ENCODE data around the gene ZNF670. TPM values are rescaled to one million over a fixed set of nuclear protein-coding genes. Genes with fewer than 3 reads are reported as not detected.

Gene ZNF670
- total RNA-seq, 2 donors from 2014 or later: 1.7 to 2.6 TPM

DNA sequence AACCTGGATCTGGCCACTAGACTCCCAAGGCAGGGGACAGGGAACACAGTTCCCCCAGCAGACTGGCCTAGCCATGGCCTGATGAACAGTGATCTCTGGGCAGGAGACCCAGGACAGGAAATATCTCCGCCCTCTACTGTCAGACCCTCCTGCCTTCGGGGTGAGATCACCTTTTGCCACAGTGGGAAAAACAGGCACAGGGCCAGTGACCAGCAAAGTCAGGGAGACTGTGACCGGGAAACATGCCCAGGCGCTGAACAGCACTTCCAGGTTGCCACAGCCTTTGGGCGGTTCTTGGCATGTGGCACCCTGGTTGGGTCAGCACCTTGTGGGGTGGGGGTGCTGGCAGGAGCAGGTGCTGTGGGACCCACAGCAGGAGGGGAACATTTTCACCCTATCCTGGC is 34.5 kb upstream of the ZNF670 start:
- TF ChIP-seq CTCF (IDR thresholded peaks at IDR 0.05): no peak
- H3K27me3 ChIP-seq: no peaks in the 10 kb centered on the region
- no peak overlapping the region for H3K27ac ChIP-seq
- intact Hi-C loops (cut with DNase I): no loop called here
- no peaks in the 10 kb centered on the region for H3K4me1 ChIP-seq
- no peak overlapping the region for H3K9ac ChIP-seq (ENCODE audit: low read depth in 2 of 2, low read length in 2 of 2)
- no peak overlapping the region for H3K4me3 ChIP-seq
- no peak for DNase-seq
- no peaks in the 10 kb centered on the region for H3K9me3 ChIP-seq
- no peaks in the 10 kb centered on the region for H3K36me3 ChIP-seq

DNA sequence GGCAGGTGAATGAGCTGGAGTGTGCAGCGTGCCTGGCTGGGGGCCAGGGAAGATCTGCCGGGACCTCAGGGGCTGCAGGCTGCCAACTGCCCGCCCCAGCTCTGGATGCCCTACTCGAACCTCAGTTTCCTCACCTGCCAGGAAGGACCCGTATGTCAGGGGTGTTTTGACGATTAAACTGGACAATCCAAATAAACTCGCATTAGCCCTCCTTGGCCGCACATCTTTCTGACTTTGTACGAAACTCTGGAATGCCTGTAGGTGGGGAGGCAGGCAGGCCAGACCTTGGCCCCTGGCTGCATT is 33.8 kb upstream of the ZNF670 start:
- intact Hi-C loops (cut with DNase I): no loop called here
- H3K4me3 ChIP-seq: peak overlapping the region; percentile 80
- H3K27ac ChIP-seq: no peak overlapping the region
- no peaks in the 10 kb centered on the region for H3K27me3 ChIP-seq
- TF ChIP-seq CTCF (IDR thresholded peaks at IDR 0.05): no peak
- no peak for DNase-seq
- H3K9ac ChIP-seq (ENCODE audit: low read depth in 2 of 2, low read length in 2 of 2): peak overlapping the region in 1 of 2 donors; percentile 79
- no peaks in the 10 kb centered on the region for H3K36me3 ChIP-seq
- H3K9me3 ChIP-seq: no peaks in the 10 kb centered on the region
- no peaks in the 10 kb centered on the region for H3K4me1 ChIP-seq

- Histone ChIP-seq H3K27me3 (no peaks in the 10 kb centered on the region), H3K9me3 (no peaks in the 10 kb centered on the region), H3K36me3 (no peaks in the 10 kb centered on the region), H3K4me1 (no peaks in the 10 kb centered on the region), H3K4me3 (peak overlapping the region; percentile 80), H3K27ac (peak overlapping the region; percentile 70), H3K9ac (ENCODE audit: low read depth in 2 of 2, low read length in 2 of 2) (peak overlapping the region; percentile 34 to 79)
- DNase-seq: peak; percentile 63
- TF ChIP-seq CTCF (IDR thresholded peaks at IDR 0.05): no peak
- intact Hi-C loops (cut with DNase I): no loop called here
Observed at GRCh38 chr1:247111700-247112478, 33.3 kb upstream of the ZNF670 start.

DNA sequence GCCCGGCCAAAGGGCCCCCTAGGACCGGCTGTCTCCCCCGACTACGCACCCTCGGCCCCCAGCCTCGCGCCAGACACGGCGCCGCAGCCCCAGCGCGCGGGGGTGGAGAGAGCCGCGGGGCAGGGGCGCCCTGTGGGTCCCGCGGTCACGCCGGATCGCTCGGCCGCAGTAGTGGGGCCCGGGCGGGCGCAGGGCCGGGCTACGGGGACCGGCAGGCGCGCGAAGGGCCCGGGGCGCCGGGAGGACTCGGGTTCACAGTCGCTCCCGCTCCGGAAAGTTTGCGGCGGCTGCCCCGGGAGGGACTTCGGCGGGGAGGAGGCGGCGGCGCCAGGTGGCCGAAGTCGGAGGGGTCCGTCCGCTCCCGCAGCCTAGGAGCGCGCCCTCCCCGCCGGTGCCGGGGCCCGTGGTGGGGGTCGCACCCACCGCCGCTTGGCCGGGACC is 32.7 kb upstream of the ZNF670 start:
- Histone ChIP-seq H3K4me1 (no peaks in the 10 kb centered on the region), H3K36me3 (no peaks in the 10 kb centered on the region), H3K4me3 (peak overlapping the region; percentile 80), H3K27me3 (no peaks in the 10 kb centered on the region), H3K9ac (ENCODE audit: low read depth in 2 of 2, low read length in 2 of 2) (peak overlapping the region; percentile 55 to 79), H3K27ac (peak overlapping the region; percentile 70), H3K9me3 (no peaks in the 10 kb centered on the region)
- intact Hi-C loops (cut with DNase I): no loop called here
- TF ChIP-seq CTCF (IDR thresholded peaks at IDR 0.05): no peak
- DNase-seq: no peak

DNA sequence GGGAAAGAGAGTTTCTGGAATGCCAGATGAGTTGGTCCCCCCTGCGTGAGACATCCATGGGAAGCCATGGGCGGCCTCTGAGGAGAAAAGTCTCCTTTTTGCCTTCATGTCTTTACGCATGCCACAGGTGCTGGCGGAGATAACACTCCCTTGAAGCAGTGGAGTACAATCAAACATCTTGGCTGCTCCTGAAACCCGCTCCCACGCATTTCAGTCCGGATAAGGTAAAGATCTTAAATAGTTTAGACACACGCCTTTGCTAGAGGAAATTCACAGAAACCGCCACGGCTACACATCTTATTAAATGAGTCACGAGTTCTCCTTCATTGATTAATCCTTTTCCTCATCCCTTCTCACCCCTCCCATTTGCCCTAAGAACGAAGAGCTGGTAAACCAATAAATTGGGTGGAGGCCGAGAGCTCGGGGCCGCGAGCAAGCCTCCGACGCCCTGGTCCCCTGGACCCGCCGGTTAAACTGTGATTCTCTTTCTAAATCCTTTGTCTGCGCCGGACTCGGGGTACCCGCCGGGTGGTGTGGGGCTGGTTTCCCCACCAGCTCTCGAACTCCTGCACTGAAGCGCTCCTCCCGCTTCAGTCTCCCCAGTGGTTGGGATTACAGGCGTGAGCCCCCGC is 32.1 kb upstream of the ZNF670 start:
- peak overlapping the region; percentile 55 to 79 for H3K9ac ChIP-seq (ENCODE audit: low read depth in 2 of 2, low read length in 2 of 2)
- peak overlapping the region; percentile 70 for H3K27ac ChIP-seq
- no peak for DNase-seq
- H3K9me3 ChIP-seq: no peaks in the 10 kb centered on the region
- peak overlapping the region; percentile 80 for H3K4me3 ChIP-seq
- no peak for TF ChIP-seq CTCF (IDR thresholded peaks at IDR 0.05)
- no peaks in the 10 kb centered on the region for H3K27me3 ChIP-seq
- intact Hi-C loops (cut with DNase I): no loop called here
- H3K36me3 ChIP-seq: no peaks in the 10 kb centered on the region
- no peaks in the 10 kb centered on the region for H3K4me1 ChIP-seq
